IPS-NIHi11 (cell line): ENCODE measurements around the gene USP17L30.
A peak's percentile ranks its signal among the peaks of the same experiment; 100 is the strongest.
"Not testable (repeated sequence)": the region's sequence is repeated elsewhere in the genome, so short reads cannot be mapped to it uniquely, and the experiment has no call there.

Experiments
- DNase-seq: peaks from one replicate; pipeline ENCODE4 v3.0.0; 2012; ENCODE audit warnings: mixed read lengths, low spot score

USP17L30 gene, protein sequence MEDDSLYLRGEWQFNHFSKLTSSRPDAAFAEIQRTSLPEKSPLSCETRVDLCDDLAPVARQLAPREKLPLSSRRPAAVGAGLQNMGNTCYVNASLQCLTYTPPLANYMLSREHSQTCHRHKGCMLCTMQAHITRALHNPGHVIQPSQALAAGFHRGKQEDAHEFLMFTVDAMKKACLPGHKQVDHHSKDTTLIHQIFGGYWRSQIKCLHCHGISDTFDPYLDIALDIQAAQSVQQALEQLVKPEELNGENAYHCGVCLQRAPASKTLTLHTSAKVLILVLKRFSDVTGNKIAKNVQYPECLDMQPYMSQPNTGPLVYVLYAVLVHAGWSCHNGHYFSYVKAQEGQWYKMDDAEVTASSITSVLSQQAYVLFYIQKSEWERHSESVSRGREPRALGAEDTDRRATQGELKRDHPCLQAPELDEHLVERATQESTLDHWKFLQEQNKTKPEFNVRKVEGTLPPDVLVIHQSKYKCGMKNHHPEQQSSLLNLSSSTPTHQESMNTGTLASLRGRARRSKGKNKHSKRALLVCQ

GRCh38 chr4:9362829-9363228 lies at the start of gene USP17L30:
Gene USP17L30 (plus strand): TSS chr4:9363129. CDS start chr4:9363129, 0 bp downstream.
- not testable (repeated sequence) for DNase-seq

GRCh38 chr4:9324191-9324590 lies 38.7 kb upstream of the USP17L30 start:
- not testable (repeated sequence) for DNase-seq

DNA sequence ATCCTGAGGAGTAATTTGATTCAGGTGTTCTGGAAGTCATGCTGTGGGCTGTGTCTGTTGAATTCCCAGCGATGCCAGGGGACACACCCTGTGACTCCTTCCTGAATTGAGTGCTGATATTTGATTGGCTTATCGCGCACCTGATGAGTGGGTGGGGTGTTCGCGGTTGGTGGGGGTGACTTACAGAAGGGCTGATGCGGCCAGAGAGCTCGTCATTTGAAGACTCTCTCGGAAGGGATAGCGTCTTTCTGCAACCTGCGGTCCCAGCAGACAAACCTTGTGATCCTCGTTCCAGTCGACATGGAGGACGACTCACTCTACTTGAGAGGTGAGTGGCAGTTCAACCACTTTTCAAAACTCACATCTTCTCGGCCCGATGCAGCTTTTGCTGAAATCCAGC lies 38.1 kb upstream of the USP17L30 start, which contains the start of gene USP17L24:
Gene USP17L24, plus strand, starts transcription at position 301 of the 400 bp plus-strand sequence. Its CDS starts 0 bp downstream, at position 301.
- not testable (repeated sequence) for DNase-seq

GRCh38 chr4:9329611-9330010 lies 33.3 kb upstream of the USP17L30 start, which contains the start of gene USP17L25:
Gene USP17L25 (plus strand): TSS chr4:9329911. CDS start chr4:9329911, 0 bp downstream.
- DNase-seq = not testable (repeated sequence)

GRCh38 chr4:9334358-9334757 lies 28.6 kb upstream of the USP17L30 start, which contains the start of gene USP17L26:
Gene USP17L26 (plus strand): TSS chr4:9334658. CDS start chr4:9334658, 0 bp downstream.
- DNase-seq = not testable (repeated sequence)

DNA sequence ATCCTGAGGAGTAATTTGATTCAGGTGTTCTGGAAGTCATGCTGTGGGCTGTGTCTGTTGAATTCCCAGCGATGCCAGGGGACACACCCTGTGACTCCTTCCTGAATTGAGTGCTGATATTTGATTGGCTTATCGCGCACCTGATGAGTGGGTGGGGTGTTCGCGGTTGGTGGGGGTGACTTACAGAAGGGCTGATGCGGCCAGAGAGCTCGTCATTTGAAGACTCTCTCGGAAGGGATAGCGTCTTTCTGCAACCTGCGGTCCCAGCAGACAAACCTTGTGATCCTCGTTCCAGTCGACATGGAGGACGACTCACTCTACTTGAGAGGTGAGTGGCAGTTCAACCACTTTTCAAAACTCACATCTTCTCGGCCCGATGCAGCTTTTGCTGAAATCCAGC lies 23.8 kb upstream of the USP17L30 start, which contains the start of gene USP17L5:
Gene USP17L5, plus strand, starts transcription at position 301 of the 400 bp plus-strand sequence. Its CDS starts 0 bp downstream, at position 301.
- not testable (repeated sequence) for DNase-seq

DNA sequence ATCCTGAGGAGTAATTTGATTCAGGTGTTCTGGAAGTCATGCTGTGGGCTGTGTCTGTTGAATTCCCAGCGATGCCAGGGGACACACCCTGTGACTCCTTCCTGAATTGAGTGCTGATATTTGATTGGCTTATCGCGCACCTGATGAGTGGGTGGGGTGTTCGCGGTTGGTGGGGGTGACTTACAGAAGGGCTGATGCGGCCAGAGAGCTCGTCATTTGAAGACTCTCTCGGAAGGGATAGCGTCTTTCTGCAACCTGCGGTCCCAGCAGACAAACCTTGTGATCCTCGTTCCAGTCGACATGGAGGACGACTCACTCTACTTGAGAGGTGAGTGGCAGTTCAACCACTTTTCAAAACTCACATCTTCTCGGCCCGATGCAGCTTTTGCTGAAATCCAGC lies 19.1 kb upstream of the USP17L30 start, which contains the start of gene USP17L27:
Gene USP17L27, plus strand, starts transcription at position 301 of the 400 bp plus-strand sequence. Its CDS starts 0 bp downstream, at position 301.
- DNase-seq = not testable (repeated sequence)

DNA sequence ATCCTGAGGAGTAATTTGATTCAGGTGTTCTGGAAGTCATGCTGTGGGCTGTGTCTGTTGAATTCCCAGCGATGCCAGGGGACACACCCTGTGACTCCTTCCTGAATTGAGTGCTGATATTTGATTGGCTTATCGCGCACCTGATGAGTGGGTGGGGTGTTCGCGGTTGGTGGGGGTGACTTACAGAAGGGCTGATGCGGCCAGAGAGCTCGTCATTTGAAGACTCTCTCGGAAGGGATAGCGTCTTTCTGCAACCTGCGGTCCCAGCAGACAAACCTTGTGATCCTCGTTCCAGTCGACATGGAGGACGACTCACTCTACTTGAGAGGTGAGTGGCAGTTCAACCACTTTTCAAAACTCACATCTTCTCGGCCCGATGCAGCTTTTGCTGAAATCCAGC lies 14.3 kb upstream of the USP17L30 start, which contains the start of gene USP17L28:
Gene USP17L28, plus strand, starts transcription at position 301 of the 400 bp plus-strand sequence. Its CDS starts 0 bp downstream, at position 301.
- DNase-seq = not testable (repeated sequence)

- DNase-seq = not testable (repeated sequence)
These were observed 12.1 kb upstream of the USP17L30 start for GRCh38 chr4:9350866-9351265.

- DNase-seq = not testable (repeated sequence)
These were observed 9.6 kb upstream of the USP17L30 start, which contains the start of gene USP17L29 for GRCh38 chr4:9353338-9353737. Gene USP17L29 (plus strand): TSS chr4:9353638. CDS start chr4:9353638, 0 bp downstream.

GRCh38 chr4:9379881-9380280 lies 17.0 kb downstream of the USP17L30 start:
- not testable (repeated sequence) for DNase-seq

GRCh38 chr4:9381012-9381534 lies 18.1 kb downstream of the USP17L30 start:
- peak; percentile 33 for DNase-seq

- no peak for DNase-seq
These were observed 21.2 kb downstream of the USP17L30 start for GRCh38 chr4:9384126-9384525.

DNA sequence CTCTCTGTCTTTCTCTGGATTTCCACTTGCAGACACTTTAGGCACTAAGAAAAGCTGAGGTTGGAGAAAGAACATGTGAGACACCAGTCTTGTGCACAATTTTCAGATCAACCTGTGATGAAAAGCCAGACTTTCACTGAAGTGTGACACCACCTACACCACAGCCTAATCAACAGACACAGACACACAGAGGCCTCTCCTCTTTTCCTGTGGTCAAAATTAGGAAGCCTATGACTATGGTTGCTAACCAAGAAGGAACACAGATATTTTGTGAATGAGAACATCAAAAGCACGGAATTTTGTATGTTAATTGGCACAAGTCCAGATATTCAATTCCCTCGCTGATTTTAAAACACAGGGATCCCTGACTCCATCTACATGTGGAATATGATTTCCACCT lies 26.1 kb downstream of the USP17L30 start:
- not testable (repeated sequence) for DNase-seq

- DNase-seq = not testable (repeated sequence)
These were observed 42.8 kb downstream of the USP17L30 start for GRCh38 chr4:9405774-9406173.

DNA sequence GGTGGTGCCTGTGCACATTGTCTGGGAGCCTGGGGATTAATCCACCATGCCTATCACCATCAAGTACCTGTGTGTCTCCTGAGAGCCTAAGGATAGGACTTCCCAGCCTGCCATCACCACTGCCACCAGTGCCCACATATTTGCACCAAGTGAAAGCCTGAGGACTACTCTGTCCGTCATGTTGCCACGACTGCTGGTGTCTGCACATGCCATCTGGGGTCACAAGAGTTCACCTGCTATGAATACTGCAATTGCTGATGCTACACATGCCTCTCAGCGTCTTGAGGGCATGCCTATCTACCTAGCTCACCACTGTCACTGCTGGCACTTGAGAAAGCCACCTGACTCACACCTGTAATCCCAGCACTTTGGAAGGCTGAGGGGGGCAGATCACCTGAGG lies 43.6 kb downstream of the USP17L30 start:
- not testable (repeated sequence) for DNase-seq

- DNase-seq = no peak
These were observed 46.9 kb downstream of the USP17L30 start for GRCh38 chr4:9409793-9410192.
